Activated effector memory CD4-positive, alpha-beta T cell treated with Interleukin-2 at 50 U/mL for 16 hours (primary cell): ENCODE results near the gene CMTM4.
A peak's percentile ranks its signal among the peaks of the same experiment; 100 is the strongest.
"Not testable (repeated sequence)": the region's sequence is repeated elsewhere in the genome, so short reads cannot be mapped to it uniquely, and the experiment has no call there.

ENCODE experiments used
- DNase-seq: peaks from one replicate; pipeline ENCODE4 v3.0.0-alpha.2; 2020

Gene CMTM4

GRCh38 chr16:66588981-66589713 lies 107.4 kb downstream of the CMTM4 start:
- peak; percentile 60 for DNase-seq

GRCh38 chr16:66587881-66588600 lies 108.5 kb downstream of the CMTM4 start:
- DNase-seq: no peak

GRCh38 chr16:66585481-66586239 lies 110.9 kb downstream of the CMTM4 start:
- no peak for DNase-seq

GRCh38 chr16:66581246-66581952 lies 115.1 kb downstream of the CMTM4 start:
- no peak for DNase-seq

GRCh38 chr16:66580605-66581209 lies 115.8 kb downstream of the CMTM4 start:
- no peak for DNase-seq

- DNase-seq: no peak
Observed at GRCh38 chr16:66578651-66579531, 117.7 kb downstream of the CMTM4 start, which contains the start of gene CMTM2. TSS of gene CMTM2 (plus strand) at chr16:66579463. CDS start at chr16:66579608, 145 bp downstream.

- no peak for DNase-seq
Observed at GRCh38 chr16:66576296-66576695, 120.2 kb downstream of the CMTM4 start.

GRCh38 chr16:66575060-66575459 lies 121.5 kb downstream of the CMTM4 start:
- no peak for DNase-seq

GRCh38 chr16:66574531-66574930 lies 122.0 kb downstream of the CMTM4 start:
- DNase-seq: no peak

- no peak for DNase-seq
Observed at GRCh38 chr16:66574081-66574480, 122.5 kb downstream of the CMTM4 start.

GRCh38 chr16:66572356-66572755 lies 124.2 kb downstream of the CMTM4 start:
- no peak for DNase-seq

- no peak for DNase-seq
Observed at GRCh38 chr16:66569827-66570405, 126.6 kb downstream of the CMTM4 start.

GRCh38 chr16:66569131-66569530 lies 127.4 kb downstream of the CMTM4 start:
- no peak for DNase-seq

- no peak for DNase-seq
Observed at GRCh38 chr16:66568355-66568754, 128.2 kb downstream of the CMTM4 start.

- DNase-seq: not testable (repeated sequence)
Observed at GRCh38 chr16:66567270-66567669, 129.3 kb downstream of the CMTM4 start.

GRCh38 chr16:66566051-66566901 lies 130.3 kb downstream of the CMTM4 start, which contains the start of gene CMTM1:
TSS of gene CMTM1 (plus strand) at chr16:66566439. CDS start at chr16:66566514, 75 bp downstream.
- DNase-seq: no peak
